ENCODE results near the gene MEF2C.

- TF ChIP-seq POLR2A (IDR thresholded peaks at IDR 0.05) (no peak), CTCF (IDR thresholded peaks at IDR 0.05) (no peak)
These were observed 175.6 kb downstream of the MEF2C start for GRCh38 chr5:88707216-88707965.
